H1 (cell line): ENCODE data around the gene WDR93. TPM values are rescaled to one million over a fixed set of nuclear protein-coding genes. Genes with fewer than 3 reads are reported as not detected.

ENCODE experiments used
- CTCF ChIA-PET: fragments of 300-600 bp; sonication (Branson Sonifier 250); formaldehyde crosslinking; loops from one replicate; lab custom pipeline; 2021; ENCODE audit not compliant: partially characterized antibody; lab: Charles Lee
- POLR2A ChIA-PET: fragments of 300-600 bp; sonication (Branson Sonifier 250); formaldehyde crosslinking; loops from one replicate; lab custom pipeline; 2021; ENCODE audit warnings: inconsistent platforms; ENCODE audit not compliant: partially characterized antibody; lab: Charles Lee
- DNase-seq, 2 experiments: peaks; one replicate each; pipeline versions ENCODE4 v3.0.0 to v3.0.0-alpha.2; 2010 to 2022; ENCODE audit warnings: low spot score in 2 of 2, low read depth in 1 of 2, mixed read lengths in 1 of 2
- FAIRE-seq: peaks from 2 replicates; lab custom pipeline; 2011; peaks lifted over from hg19 to GRCh38; lab: Jason Lieb, UNC
- H2AFZ ChIP-seq: 2 replicates; pipeline ENCODE4 v1.8.1; 2012; ENCODE audit warnings: low read length, inconsistent platforms
- H2AK5ac ChIP-seq: 2 replicates; pipeline ENCODE4 v1.6.1; 2013; ENCODE audit warnings: low read depth, low read length
- H2BK120ac ChIP-seq: replicated peaks from 2 replicates; pipeline ENCODE3; 2013; ENCODE audit warnings: low read depth, low read length, inconsistent platforms
- H2BK12ac ChIP-seq: 2 replicates; pipeline ENCODE4 v1.6.1; 2013; ENCODE audit warnings: low read depth, low read length
- H2BK15ac ChIP-seq: 2 replicates; pipeline ENCODE4 v1.6.1; 2013; ENCODE audit warnings: low read length
- H2BK20ac ChIP-seq: 2 replicates; pipeline ENCODE4 v1.6.1; 2013; ENCODE audit warnings: low read length
- H2BK5ac ChIP-seq: 2 replicates; pipeline ENCODE4 v1.6.1; 2013; ENCODE audit warnings: low read depth, low read length
- H3K14ac ChIP-seq: 2 replicates; pipeline ENCODE4 v1.6.1; 2013; ENCODE audit warnings: inconsistent platforms; ENCODE audit not compliant: insufficient read length
- H3K18ac ChIP-seq: 2 replicates; pipeline ENCODE4 v1.6.1; 2013; ENCODE audit warnings: low read length; ENCODE audit errors: extremely low read depth
- H3K23ac ChIP-seq: 2 replicates; pipeline ENCODE4 v1.6.1; 2013; ENCODE audit warnings: inconsistent platforms; ENCODE audit not compliant: insufficient read length
- H3K23me2 ChIP-seq: 2 replicates; pipeline ENCODE4 v1.6.1; 2013; ENCODE audit warnings: low read depth, low read length
- H3K27ac ChIP-seq: 2 replicates; pipeline ENCODE4 v1.6.1; 2011; ENCODE audit warnings: low read depth, low read length, inconsistent platforms
- H3K27me3 ChIP-seq, 4 experiments: replicated peaks in 1 of 4; 1 replicate in 1 of 4; 2 replicates in 3 of 4; pipeline versions ENCODE4 v1.6.1 to v1.8.1; 2011 to 2013; ENCODE audit warnings: low read length in 3 of 4, mild to moderate bottlenecking in 3 of 4, inconsistent platforms in 2 of 4, mixed read lengths in 2 of 4, moderate library complexity in 1 of 4; ENCODE audit not compliant: control insufficient read depth in 3 of 4, insufficient read depth in 3 of 4; ENCODE audit errors: extremely low read depth in 1 of 4
- H3K36me3 ChIP-seq, 4 experiments: 2 replicates each; pipeline versions ENCODE4 v1.6.1 to v1.8.1; 2011 to 2013; ENCODE audit warnings: mild to moderate bottlenecking in 4 of 4, low read length in 3 of 4, moderate library complexity in 2 of 4, control low read depth in 1 of 4, inconsistent platforms in 1 of 4; ENCODE audit not compliant: insufficient read depth in 4 of 4, control insufficient read depth in 2 of 4
- H3K4ac ChIP-seq: replicated peaks from 2 replicates; pipeline ENCODE3; 2013; ENCODE audit warnings: low read length, low read depth, mixed read lengths, inconsistent platforms; ENCODE audit not compliant: insufficient read length
- H3K4me1 ChIP-seq, 4 experiments: replicated peaks in 1 of 4; 1 replicate in 1 of 4; 2 replicates in 3 of 4; pipeline versions ENCODE4 v1.6.1 to v1.8.1; 2011 to 2013; ENCODE audit warnings: low read length in 3 of 4, inconsistent platforms in 2 of 4, mixed read lengths in 1 of 4; ENCODE audit not compliant: insufficient read depth in 4 of 4, control insufficient read depth in 3 of 4
- H3K4me2 ChIP-seq, 2 experiments: 2 replicates each; pipeline versions ENCODE4 v1.6.1 to v1.8.1; 2011 to 2013; ENCODE audit warnings: low read depth in 2 of 2, low read length in 2 of 2, control low read depth in 1 of 2, inconsistent platforms in 1 of 2, mild to moderate bottlenecking in 1 of 2; ENCODE audit not compliant: insufficient read depth in 1 of 2
- H3K4me3 ChIP-seq, 4 experiments: fragments of 200-600, 300-600 bp in 1 of 4; sonication (generic), shearing (Covaris generic), sonication (Bioruptor Twin) in 1 of 4; 2 replicates each; pipeline versions ENCODE4 v1.5.1 to v1.8.1; 2011 to 2016; ENCODE audit warnings: low read length in 4 of 4, low read depth in 3 of 4, control low read depth in 2 of 4, inconsistent platforms in 2 of 4, mild to moderate bottlenecking in 2 of 4, mixed read lengths in 1 of 4, moderate library complexity in 1 of 4; ENCODE audit not compliant: insufficient read depth in 2 of 4; ENCODE audit errors: extremely low read depth in 1 of 4
- H3K56ac ChIP-seq: replicated peaks from 2 replicates; pipeline ENCODE3; 2013; ENCODE audit warnings: low read depth, mild to moderate bottlenecking, mixed read lengths, low read length, inconsistent platforms; ENCODE audit not compliant: insufficient read length
- H3K79me1 ChIP-seq: 2 replicates; pipeline ENCODE4 v1.6.1; 2013; ENCODE audit warnings: low read depth, low read length, control low read depth
- H3K79me2 ChIP-seq, 2 experiments: 2 replicates each; pipeline versions ENCODE4 v1.6.1 to v1.8.1; 2012 to 2013; ENCODE audit warnings: low read length in 2 of 2, mild to moderate bottlenecking in 2 of 2, inconsistent platforms in 1 of 2; ENCODE audit not compliant: insufficient read depth in 2 of 2, control insufficient read depth in 1 of 2
- H3K9ac ChIP-seq, 4 experiments: replicated peaks in 1 of 4; 1 replicate in 1 of 4; 2 replicates in 3 of 4; pipeline versions ENCODE4 v1.6.1 to v1.8.1; 2011 to 2013; ENCODE audit warnings: low read depth in 3 of 4, low read length in 3 of 4, control low read depth in 2 of 4, mild to moderate bottlenecking in 2 of 4, moderate library complexity in 2 of 4, inconsistent platforms in 1 of 4; ENCODE audit errors: extremely low read depth in 1 of 4
- H3K9me3 ChIP-seq, 2 experiments: 2 replicates each; pipeline versions ENCODE4 v1.6.1 to v1.8.1; 2012 to 2013; ENCODE audit warnings: mild to moderate bottlenecking in 2 of 2, moderate library complexity in 2 of 2, control low read depth in 1 of 2, inconsistent platforms in 1 of 2, low read depth in 1 of 2, low read length in 1 of 2, mixed read lengths in 1 of 2; ENCODE audit not compliant: insufficient read depth in 2 of 2
- H4K20me1 ChIP-seq, 2 experiments: replicated peaks in 1 of 2; 2 replicates each; pipeline versions ENCODE3 to v1.8.1; 2011 to 2013; ENCODE audit warnings: inconsistent platforms in 2 of 2, low read length in 2 of 2, mild to moderate bottlenecking in 1 of 2; ENCODE audit not compliant: insufficient read depth in 2 of 2, control insufficient read depth in 1 of 2
- H4K5ac ChIP-seq: 2 replicates; pipeline ENCODE4 v1.6.1; 2013; ENCODE audit warnings: low read length, low read depth, mixed read lengths, inconsistent platforms; ENCODE audit not compliant: insufficient read length
- H4K8ac ChIP-seq: 2 replicates; pipeline ENCODE4 v1.8.0; 2013; ENCODE audit warnings: mild to moderate bottlenecking, moderate library complexity, low read length, inconsistent platforms; ENCODE audit not compliant: insufficient read depth; ENCODE audit errors: extremely low read depth
- H4K91ac ChIP-seq: replicated peaks from 2 replicates; pipeline ENCODE3; 2013; ENCODE audit warnings: low read length, mixed read lengths, inconsistent platforms; ENCODE audit not compliant: insufficient read length
- ATF2 ChIP-seq: IDR thresholded peaks from 2 replicates; pipeline ENCODE4 v1.6.1; 2012; ENCODE audit warnings: low read length, inconsistent platforms
- CHD1 ChIP-seq: IDR thresholded peaks from 2 replicates; pipeline ENCODE4 v1.6.1; 2012; ENCODE audit warnings: low read depth, low read length, improper control_type of control experiment
- FOSL1 ChIP-seq: IDR thresholded peaks from 2 replicates; pipeline ENCODE4 v1.6.1; 2011; ENCODE audit warnings: mild to moderate bottlenecking, low read depth, low read length, moderate library complexity; ENCODE audit not compliant: insufficient read depth
- JUN ChIP-seq: IDR thresholded peaks from 2 replicates; pipeline ENCODE4 v1.6.1; 2011; ENCODE audit warnings: low read depth, mild to moderate bottlenecking, improper control_type of control experiment, low read length
- KDM4A ChIP-seq: IDR thresholded peaks from one replicate; pipeline ENCODE4 v1.7.1; 2012; ENCODE audit warnings: low read depth, mild to moderate bottlenecking, moderate library complexity, low read length, inconsistent platforms; ENCODE audit not compliant: severe bottlenecking
- MAX ChIP-seq: IDR thresholded peaks from 2 replicates; pipeline ENCODE4 v1.6.1; 2012; ENCODE audit warnings: inconsistent platforms
- NANOG ChIP-seq: IDR thresholded peaks from 2 replicates; pipeline ENCODE4 v1.6.1; 2011; ENCODE audit warnings: low read length, low read depth, mild to moderate bottlenecking, inconsistent platforms; ENCODE audit not compliant: insufficient read depth, poor library complexity, severe bottlenecking
- POU5F1 ChIP-seq: IDR thresholded peaks from 2 replicates; pipeline ENCODE4 v1.6.1; 2011; ENCODE audit warnings: low read depth, mild to moderate bottlenecking, low read length, moderate library complexity
- RAD21 ChIP-seq, 2 experiments: IDR thresholded peaks in 1 of 2; conservative IDR thresholded peaks in 1 of 2; 2 replicates each; pipeline ENCODE4 v1.6.1; 2011; ENCODE audit warnings: low read depth in 2 of 2, low read length in 2 of 2, improper control_type of control experiment in 1 of 2, inconsistent platforms in 1 of 2, mild to moderate bottlenecking in 1 of 2, moderate library complexity in 1 of 2
- RFX5 ChIP-seq: IDR thresholded peaks from 2 replicates; pipeline ENCODE4 v1.6.1; 2011; ENCODE audit warnings: low read depth, low read length, improper control_type of control experiment, borderline replicate concordance
- SIX5 ChIP-seq: IDR thresholded peaks from 2 replicates; pipeline ENCODE4 v1.6.1; 2011; ENCODE audit warnings: mild to moderate bottlenecking, low read depth, low read length
- SP2 ChIP-seq: IDR thresholded peaks from 2 replicates; pipeline ENCODE4 v1.6.1; 2012; ENCODE audit warnings: mild to moderate bottlenecking, low read length, inconsistent platforms
- SP4 ChIP-seq: IDR thresholded peaks from 2 replicates; pipeline ENCODE4 v1.6.1; 2012; ENCODE audit warnings: low read length, inconsistent platforms
- WGBS, 2 experiments: shearing (Covaris generic) in 1 of 2; methylation state at CpG; one replicate each; pipeline versions ENCODE4 v1.1.6 to v1.1.7; 2013 to 2015; ENCODE audit warnings: low lambda C conversion rate in 2 of 2, mixed read lengths in 2 of 2, inconsistent platforms in 1 of 2, low coverage in 1 of 2, missing lambda C conversion rate in 1 of 2; ENCODE audit not compliant: insufficient replicate concordance in 2 of 2, insufficient coverage in 1 of 2, insufficient read length in 1 of 2; ENCODE audit errors: extremely low coverage in 1 of 2, missing lambda C conversion rate in 1 of 2; 5-methylcytosine and 5-hydroxymethylcytosine counted together
- polyA plus RNA-seq, 7 experiments: library from polyadenylated mRNA; depleted of rRNA in 3 of 7; stranded (reverse) in 5 of 7; unstranded in 2 of 7; fragments of >200 nt in 5 of 7; fragments of 200-250 nt in 2 of 7; gene quantifications; 1 replicate in 5 of 7; 2 replicates in 1 of 7; 4 replicates in 1 of 7; pipeline versions ENCODE4 v1.2.1 to v1.2.3, GENCODE V29; 2011 to 2013; ENCODE audit warnings: missing spikeins in 2 of 7, mixed read lengths in 2 of 7
- total RNA-seq: library from RNA; stranded (reverse); fragmentation: NEBNext Ultra II Directional; extraction: Animal tissue kit (Norgen Biotek cat#: 25700); gene quantifications from 2 replicates; pipeline ENCODE4 v1.2.1, GENCODE V29; 2021

WDR93 gene
- total and polyA plus RNA-seq, 2 of the 8 experiments (the other 6 are each of a cell fraction or from before 2014, with no cell fraction given): 0.03 TPM; not detected in 1

DNA sequence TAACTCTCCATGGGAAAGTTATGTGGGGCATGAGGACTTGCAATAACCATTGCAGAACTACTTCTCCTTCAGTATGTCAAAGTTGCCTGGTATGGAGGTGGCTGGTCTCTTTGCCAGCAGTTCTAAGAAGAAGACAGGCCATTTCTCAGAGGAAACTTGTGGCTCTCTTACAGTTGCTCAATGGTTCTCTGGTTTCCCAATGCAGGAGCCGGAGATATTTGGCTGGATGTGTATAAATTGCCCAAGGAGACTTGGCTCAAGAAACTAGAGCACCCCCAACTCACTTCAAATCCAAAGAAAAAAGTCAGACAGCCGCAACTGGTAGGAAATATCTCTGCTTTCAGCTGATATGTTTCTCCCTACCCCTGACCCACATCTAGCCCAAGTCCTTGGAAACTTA, 24.2 kb downstream of the WDR93 start:
- H3K9me3 ChIP-seq: no peaks in the 10 kb centered on the region
- no peak overlapping the region for H2AFZ ChIP-seq
- no peak overlapping the region for H2BK12ac ChIP-seq
- TF ChIP-seq SP2: no peak
- TF ChIP-seq CHD1: no peak
- no peak for TF ChIP-seq MAX
- no peak for TF ChIP-seq ATF2
- no peak for TF ChIP-seq FOSL1
- no peak for TF ChIP-seq RAD21 (IDR thresholded peaks at IDR 0.05 in 1 of 2, conservative IDR thresholded peaks at IDR 0.05 in 1 of 2; ENCODE audit: low read depth in 2 of 2, low read length in 2 of 2)
- no peak for TF ChIP-seq SP4
- no peak for TF ChIP-seq JUN
- TF ChIP-seq KDM4A: no peak
- no peak for TF ChIP-seq POU5F1
- no peak for TF ChIP-seq RFX5
- no peak for TF ChIP-seq NANOG
- no peak for TF ChIP-seq SIX5

More for the DNA sequence above, 24.2 kb downstream of the WDR93 start:
- Histone ChIP-seq H3K56ac (no peak overlapping the region), H3K9ac (no peak overlapping the region), H4K8ac (no peak overlapping the region), H2BK15ac (no peak overlapping the region), H3K18ac (no peak overlapping the region), H3K14ac (no peak overlapping the region), H2BK20ac (no peak overlapping the region), H3K23me2 (no peaks in the 10 kb centered on the region), H3K4me2 (no peak overlapping the region), H4K91ac (no peak overlapping the region), H2BK120ac (no peak overlapping the region), H3K4me1 (no peaks in the 10 kb centered on the region), H3K79me2 (no peaks in the 10 kb centered on the region), H2BK5ac (no peak overlapping the region), H3K4me3 (no peak overlapping the region), H3K27ac (no peak overlapping the region), H2AK5ac (no peak overlapping the region), H4K20me1 (no peaks in the 10 kb centered on the region), H3K36me3 (no peaks in the 10 kb centered on the region), H3K27me3 (no peaks in the 10 kb centered on the region), H4K5ac (no peak overlapping the region), H3K4ac (no peak overlapping the region), H3K79me1 (no peaks in the 10 kb centered on the region), H3K23ac (no peak overlapping the region)
- ChIA-PET CTCF (no interaction called here), POLR2A (no interaction called here)
- DNase-seq (no peak), FAIRE-seq (no peak)
- WGBS, 2 experiments: 89% methylated on average over 2 of the region's 2 CpGs; no CpG with 5 or more reads in 1 of the 2 experiments
